CD4-positive, alpha-beta memory T cell (primary cell): ENCODE results near the gene C6orf118. TPM values are rescaled to one million over a fixed set of nuclear protein-coding genes. Genes with fewer than 3 reads are reported as not detected.

Experiments used
- CTCF ChIA-PET: fragments of 350-600 bp; sonication (Branson Sonifier 250); formaldehyde crosslinking; loops from one replicate; lab custom pipeline; 2021; ENCODE audit warnings: inconsistent platforms; ENCODE audit not compliant: partially characterized antibody; lab: Charles Lee
- POLR2A ChIA-PET: fragments of 350-600 bp; sonication (Branson Sonifier 250); formaldehyde crosslinking; loops from one replicate; lab custom pipeline; 2021; ENCODE audit not compliant: partially characterized antibody; lab: Charles Lee
- DNase-seq, 5 donors: peaks; one replicate each; pipeline versions ENCODE4 v3.0.0 to v3.0.0-alpha.2; 2020 to 2022; ENCODE audit warnings: mixed read lengths in 1 of 5
- H3K27ac ChIP-seq: one replicate; pipeline ENCODE4 v1.7.0; 2013; ENCODE audit warnings: low read depth, low read length
- H3K27me3 ChIP-seq: 2 replicates; pipeline ENCODE4 v1.7.0; 2013; ENCODE audit warnings: mild to moderate bottlenecking, low read length, moderate library complexity; ENCODE audit not compliant: insufficient read depth
- H3K36me3 ChIP-seq: 2 replicates; pipeline ENCODE4 v1.7.0; 2013; ENCODE audit warnings: mild to moderate bottlenecking, low read length, moderate library complexity; ENCODE audit not compliant: insufficient read depth
- H3K4me1 ChIP-seq: 2 replicates; pipeline ENCODE4 v1.7.0; 2013; ENCODE audit warnings: mild to moderate bottlenecking, low read length, moderate library complexity; ENCODE audit not compliant: insufficient read depth
- H3K4me3 ChIP-seq, 2 donors: one replicate each; pipeline ENCODE4 v1.7.0; 2013; ENCODE audit warnings: low read length in 2 of 2, mild to moderate bottlenecking in 1 of 2
- H3K9me3 ChIP-seq, 2 donors: one replicate each; pipeline ENCODE4 v1.7.0; 2013; ENCODE audit warnings: low read length in 2 of 2, control low read depth in 1 of 2; ENCODE audit not compliant: control insufficient read depth in 1 of 2
- H3K27ac Mint-ChIP-seq, 7 donors: one replicate each; pipeline ENCODE4 v1.8.0; 2020 to 2021; ENCODE audit warnings: mixed read lengths in 7 of 7, mild to moderate bottlenecking in 6 of 7, inconsistent platforms in 3 of 7, moderate library complexity in 3 of 7
- H3K27me3 Mint-ChIP-seq, 2 donors: one replicate each; pipeline ENCODE4 v1.8.0; 2020 to 2021; ENCODE audit warnings: mixed read lengths in 2 of 2
- H3K36me3 Mint-ChIP-seq, 2 donors: one replicate each; pipeline ENCODE4 v1.8.0; 2020 to 2021; ENCODE audit warnings: mixed read lengths in 2 of 2, inconsistent platforms in 1 of 2, mild to moderate bottlenecking in 1 of 2
- H3K4me1 Mint-ChIP-seq, 4 donors: one replicate each; pipeline ENCODE4 v1.8.0; 2020 to 2021; ENCODE audit warnings: mixed read lengths in 4 of 4, mild to moderate bottlenecking in 1 of 4
- H3K4me3 Mint-ChIP-seq, 8 donors: one replicate each; pipeline ENCODE4 v1.8.0; 2020 to 2021; ENCODE audit warnings: mixed read lengths in 8 of 8, mild to moderate bottlenecking in 7 of 8, moderate library complexity in 6 of 8, inconsistent platforms in 3 of 8
- H3K9me3 Mint-ChIP-seq, 8 donors: one replicate each; pipeline ENCODE4 v1.8.0; 2020 to 2021; ENCODE audit warnings: mixed read lengths in 8 of 8, mild to moderate bottlenecking in 5 of 8, inconsistent platforms in 3 of 8, moderate library complexity in 1 of 8
- intact Hi-C: fragments of 100-400 bp; cut with micrococcal nuclease; formaldehyde crosslinking; loops from one replicate; pipeline ENCODE4 v1.15.1; 2023
- polyA plus RNA-seq, 2 donors: library from polyadenylated mRNA; unstranded; fragments of 300-500 nt; fragmentation: Illumina TruSeq; gene quantifications; one replicate each; pipeline ENCODE4 v1.2.3, GENCODE V29; 2021
- total RNA-seq, 2 experiments: library from RNA; stranded (reverse); gene quantifications; one replicate each; pipeline ENCODE4 v1.2.3, GENCODE V29; 2021

Gene C6orf118
- total RNA-seq (not detected), polyA plus RNA-seq (not detected)

GRCh38 chr6:165308926-165309731 lies at the start of gene C6orf118:
C6orf118 (minus strand) TSS chr6:165309605; CDS start chr6:165309586, 19 bp downstream.
- CTCF ChIA-PET, result no interaction called here
- no peak within 1 kb of the TSS for H3K27ac ChIP-seq
- no peak within 1 kb of the TSS for H3K27ac Mint-ChIP-seq
- H3K36me3 ChIP-seq, result no peaks in the 10 kb centered on the region
- no peaks in the 10 kb centered on the region for H3K4me1 ChIP-seq
- no peaks in the 10 kb centered on the region for H3K27me3 Mint-ChIP-seq
- H3K9me3 ChIP-seq, result no peaks in the 10 kb centered on the region
- H3K27me3 ChIP-seq, result no peaks in the 10 kb centered on the region
- peaks cover 4 to 13% (median 7%) of the 10 kb centered on the region in 4 donors for H3K4me1 Mint-ChIP-seq
- intact Hi-C loops, result no loop called here
- no peak for DNase-seq
- H3K4me3 ChIP-seq, result no peak within 1 kb of the TSS
- peak within 1 kb of the TSS in 6 of 8 donors; percentile 8 to 72 (median 55) for H3K4me3 Mint-ChIP-seq
- peaks cover 0 to 6% (median under 1%) of the 10 kb centered on the region in 8 donors for H3K9me3 Mint-ChIP-seq
- no peaks in the 10 kb centered on the region for H3K36me3 Mint-ChIP-seq
- POLR2A ChIA-PET, result no interaction called here

- Mint-ChIP-seq H3K4me3 (no peak overlapping the region), H3K36me3 (no peaks in the 10 kb centered on the region), H3K27me3 (no peaks in the 10 kb centered on the region), H3K27ac (no peak overlapping the region), H3K9me3 (peaks cover 0 to 18% (median 10%) of the 10 kb centered on the region in 8 donors), H3K4me1 (no peaks in the 10 kb centered on the region)
- Histone ChIP-seq H3K36me3 (no peaks in the 10 kb centered on the region), H3K4me3 (no peak overlapping the region), H3K4me1 (no peaks in the 10 kb centered on the region), H3K27ac (no peak overlapping the region), H3K9me3 (peaks cover 0 to 3% of the 10 kb centered on the region in 2 donors), H3K27me3 (no peaks in the 10 kb centered on the region)
- ChIA-PET CTCF (no interaction called here), POLR2A (no interaction called here)
- no peak for DNase-seq
- intact Hi-C loops, result no loop called here
These were observed 36.3 kb upstream of the C6orf118 start for GRCh38 chr6:165345700-165346099.

GRCh38 chr6:165340532-165340931 lies 31.1 kb upstream of the C6orf118 start:
- H3K9me3 Mint-ChIP-seq, result peaks cover 0 to 3% (median 2%) of the 10 kb centered on the region in 8 donors
- no peaks in the 10 kb centered on the region for H3K27me3 ChIP-seq
- no peaks in the 10 kb centered on the region for H3K27me3 Mint-ChIP-seq
- H3K9me3 ChIP-seq, result no peaks in the 10 kb centered on the region
- H3K36me3 ChIP-seq, result no peaks in the 10 kb centered on the region
- no peaks in the 10 kb centered on the region for H3K4me1 Mint-ChIP-seq
- intact Hi-C loops, result no loop called here
- no peak overlapping the region for H3K27ac Mint-ChIP-seq
- CTCF ChIA-PET, result no interaction called here
- H3K27ac ChIP-seq, result no peak overlapping the region
- POLR2A ChIA-PET, result no interaction called here
- no peaks in the 10 kb centered on the region for H3K36me3 Mint-ChIP-seq
- no peak overlapping the region for H3K4me3 Mint-ChIP-seq
- H3K4me1 ChIP-seq, result no peaks in the 10 kb centered on the region
- no peak for DNase-seq
- H3K4me3 ChIP-seq, result no peak overlapping the region

GRCh38 chr6:165325609-165326008 lies 16.2 kb upstream of the C6orf118 start:
- Mint-ChIP-seq H3K36me3 (no peaks in the 10 kb centered on the region), H3K27me3 (no peaks in the 10 kb centered on the region), H3K4me1 (no peaks in the 10 kb centered on the region), H3K4me3 (no peak overlapping the region), H3K9me3 (peaks cover 4 to 32% (median 14%) of the 10 kb centered on the region in 8 donors), H3K27ac (no peak overlapping the region)
- Histone ChIP-seq H3K9me3 (no peaks in the 10 kb centered on the region), H3K36me3 (no peaks in the 10 kb centered on the region), H3K27me3 (no peaks in the 10 kb centered on the region), H3K4me1 (no peaks in the 10 kb centered on the region), H3K27ac (no peak overlapping the region), H3K4me3 (no peak overlapping the region)
- CTCF ChIA-PET, result no interaction called here
- POLR2A ChIA-PET, result no interaction called here
- no peak for DNase-seq
- intact Hi-C loops, result no loop called here

- intact Hi-C loops, result no loop called here
- Mint-ChIP-seq H3K4me1 (no peaks in the 10 kb centered on the region), H3K4me3 (no peak overlapping the region), H3K27ac (no peak overlapping the region), H3K27me3 (no peaks in the 10 kb centered on the region), H3K9me3 (peaks cover 4 to 43% (median 16%) of the 10 kb centered on the region in 8 donors), H3K36me3 (no peaks in the 10 kb centered on the region)
- no peaks in the 10 kb centered on the region for H3K9me3 ChIP-seq
- ChIA-PET POLR2A (no interaction called here), CTCF (no interaction called here)
- no peaks in the 10 kb centered on the region for H3K4me1 ChIP-seq
- no peak for DNase-seq
- no peaks in the 10 kb centered on the region for H3K27me3 ChIP-seq
- H3K4me3 ChIP-seq, result no peak overlapping the region
- H3K27ac ChIP-seq, result no peak overlapping the region
- no peaks in the 10 kb centered on the region for H3K36me3 ChIP-seq
These were observed 12.2 kb upstream of the C6orf118 start for GRCh38 chr6:165321555-165322145.

GRCh38 chr6:165321150-165321549 lies 11.7 kb upstream of the C6orf118 start:
- H3K4me3 Mint-ChIP-seq, result no peak overlapping the region
- intact Hi-C loops, result no loop called here
- no peak for DNase-seq
- no peaks in the 10 kb centered on the region for H3K9me3 ChIP-seq
- no peaks in the 10 kb centered on the region for H3K4me1 Mint-ChIP-seq
- H3K9me3 Mint-ChIP-seq, result peaks cover 4 to 43% (median 16%) of the 10 kb centered on the region in 8 donors
- no peaks in the 10 kb centered on the region for H3K4me1 ChIP-seq
- H3K27ac Mint-ChIP-seq, result no peak overlapping the region
- H3K36me3 Mint-ChIP-seq, result no peaks in the 10 kb centered on the region
- no peaks in the 10 kb centered on the region for H3K36me3 ChIP-seq
- no peaks in the 10 kb centered on the region for H3K27me3 ChIP-seq
- CTCF ChIA-PET, result no interaction called here
- POLR2A ChIA-PET, result no interaction called here
- H3K4me3 ChIP-seq, result no peak overlapping the region
- H3K27ac ChIP-seq, result no peak overlapping the region
- H3K27me3 Mint-ChIP-seq, result no peaks in the 10 kb centered on the region

- no peak overlapping the region for H3K4me3 Mint-ChIP-seq
- peaks cover 0 to 1% (median 0%) of the 10 kb centered on the region in 4 donors for H3K4me1 Mint-ChIP-seq
- no peaks in the 10 kb centered on the region for H3K27me3 ChIP-seq
- H3K36me3 ChIP-seq, result no peaks in the 10 kb centered on the region
- peaks cover 2 to 36% (median 9%) of the 10 kb centered on the region in 8 donors for H3K9me3 Mint-ChIP-seq
- CTCF ChIA-PET, result interaction anchor here (0.6 kb wide), 1 partner anchor 19 kb away, joined by 4 read pairs; no protein-coding TSS in a partner anchor
- H3K27me3 Mint-ChIP-seq, result no peaks in the 10 kb centered on the region
- DNase-seq, result no peak
- POLR2A ChIA-PET, result no interaction called here
- intact Hi-C loops, result no loop called here
- no peak overlapping the region for H3K4me3 ChIP-seq
- H3K27ac Mint-ChIP-seq, result no peak overlapping the region
- no peaks in the 10 kb centered on the region for H3K9me3 ChIP-seq
- no peaks in the 10 kb centered on the region for H3K4me1 ChIP-seq
- H3K36me3 Mint-ChIP-seq, result no peaks in the 10 kb centered on the region
- no peak overlapping the region for H3K27ac ChIP-seq
These were observed 8.3 kb upstream of the C6orf118 start for GRCh38 chr6:165317723-165318122.
